Natural killer cell (primary cell): ENCODE measurements around the gene LRRC47. TPM values are rescaled to one million over a fixed set of nuclear protein-coding genes. Genes with fewer than 3 reads are reported as not detected.

Source experiments
- ATAC-seq, 3 donors: fragments of 150-1000 bp in 2 of 3; fragments of 200-7000 bp in 1 of 3; cut with Tn5 transposase; 1 replicate in 1 of 3; 2 replicates in 2 of 3; pipeline ENCODE4 v1.10.0; 2021; ENCODE audit warnings: mild to moderate bottlenecking in 2 of 3, moderate library complexity in 2 of 3
- DNase-seq, 2 donors: peaks; one replicate each; pipeline versions ENCODE4 v3.0.0 to v3.0.0-alpha.2; 2013 to 2021; ENCODE audit warnings: mixed read lengths in 1 of 2
- H3K27ac ChIP-seq: one replicate; pipeline ENCODE4 v1.5.1; 2013; ENCODE audit warnings: mild to moderate bottlenecking, low read length
- H3K27me3 ChIP-seq: one replicate; pipeline ENCODE4 v1.6.1; 2013; ENCODE audit warnings: low read length; ENCODE audit not compliant: control insufficient read depth, insufficient read depth
- H3K36me3 ChIP-seq: one replicate; pipeline ENCODE4 v1.6.1; 2013; ENCODE audit warnings: low read length; ENCODE audit not compliant: control insufficient read depth, insufficient read depth
- H3K4me1 ChIP-seq: one replicate; pipeline ENCODE4 v1.6.1; 2013; ENCODE audit warnings: low read length; ENCODE audit not compliant: control insufficient read depth, insufficient read depth
- H3K4me3 ChIP-seq: one replicate; pipeline ENCODE4 v1.5.1; 2013; ENCODE audit warnings: low read length
- H3K9me3 ChIP-seq: one replicate; pipeline ENCODE4 v1.6.1; 2013; ENCODE audit warnings: low read length; ENCODE audit not compliant: control insufficient read depth, insufficient read depth
- H3K27ac Mint-ChIP-seq, 2 donors: one replicate each; pipeline ENCODE4 v1.8.0; 2022; ENCODE audit warnings: mild to moderate bottlenecking in 2 of 2, mixed read lengths in 2 of 2, moderate library complexity in 1 of 2
- H3K27me3 Mint-ChIP-seq, 2 donors: one replicate each; pipeline ENCODE4 v1.8.0; 2022; ENCODE audit warnings: low read depth in 2 of 2, mixed read lengths in 2 of 2
- H3K36me3 Mint-ChIP-seq: one replicate; pipeline ENCODE4 v1.8.0; 2022; ENCODE audit warnings: mixed read lengths
- H3K4me1 Mint-ChIP-seq, 2 donors: one replicate each; pipeline ENCODE4 v1.8.0; 2022; ENCODE audit warnings: mixed read lengths in 2 of 2
- H3K4me3 Mint-ChIP-seq: one replicate; pipeline ENCODE4 v1.8.0; 2022; ENCODE audit warnings: mild to moderate bottlenecking, moderate library complexity, mixed read lengths
- H3K9me3 Mint-ChIP-seq, 2 donors: one replicate each; pipeline ENCODE4 v1.8.0; 2022; ENCODE audit warnings: mixed read lengths in 2 of 2
- WGBS: methylation state at CpG from one replicate; pipeline ENCODE4 v1.1.7; 2013; ENCODE audit warnings: missing lambda C conversion rate; ENCODE audit not compliant: insufficient coverage; 5-methylcytosine and 5-hydroxymethylcytosine counted together
- intact Hi-C: fragments of 100-400 bp; cut with micrococcal nuclease; formaldehyde crosslinking; loops from one replicate; pipeline ENCODE4 v1.14.2; 2022
- total RNA-seq, 4 donors: library from RNA; stranded (reverse); fragments of 120-200 nt in 1 of 4; gene quantifications; one replicate each; pipeline versions ENCODE4 v1.2.3 to v1.2.4, GENCODE V29; 2013 to 2022
- TF ChIP-seq, protein P1 (sequence below): fragments of 200-600 bp; IDR thresholded peaks from one replicate; pipeline ENCODE4 v1.8.0; 2022; ENCODE audit warnings: antibody characterized with exemption

The LRRC47 gene
- total RNA-seq, 3 donors from 2014 or later (not counting 1 experiment from before 2014, with no cell fraction given): 33.5 to 49.8 (median 45.2) TPM

DNA sequence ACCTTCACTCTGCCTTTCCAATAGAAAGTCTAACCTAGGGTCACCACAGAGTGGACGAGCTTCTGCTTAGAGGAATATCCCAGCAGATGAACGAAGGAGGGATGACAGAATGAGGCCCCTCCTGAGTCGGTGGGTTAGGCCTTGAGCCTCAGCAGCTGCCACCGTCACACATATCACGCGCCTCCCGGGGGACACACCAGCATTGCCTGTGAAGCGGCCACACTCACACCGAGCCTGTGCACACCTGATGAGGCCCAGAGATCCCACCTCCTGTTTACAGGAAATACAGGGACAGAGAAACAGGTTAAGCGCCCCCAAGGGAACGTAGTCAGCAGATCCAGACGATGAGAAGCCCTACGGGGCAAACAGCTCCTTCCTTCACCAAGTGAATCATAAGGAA, 25.1 kb upstream of the LRRC47 start:
- Histone ChIP-seq H3K9me3 (no peaks in the 10 kb centered on the region), H3K36me3 (peaks cover 42% of the 10 kb centered on the region), H3K4me3 (no peak overlapping the region), H3K27ac (no peak overlapping the region), H3K4me1 (no peaks in the 10 kb centered on the region), H3K27me3 (no peaks in the 10 kb centered on the region)
- ATAC-seq (no peak), DNase-seq (no peak)
- intact Hi-C loops: no loop called here
- no peaks in the 10 kb centered on the region for H3K36me3 Mint-ChIP-seq
- TF ChIP-seq, protein P1, sequence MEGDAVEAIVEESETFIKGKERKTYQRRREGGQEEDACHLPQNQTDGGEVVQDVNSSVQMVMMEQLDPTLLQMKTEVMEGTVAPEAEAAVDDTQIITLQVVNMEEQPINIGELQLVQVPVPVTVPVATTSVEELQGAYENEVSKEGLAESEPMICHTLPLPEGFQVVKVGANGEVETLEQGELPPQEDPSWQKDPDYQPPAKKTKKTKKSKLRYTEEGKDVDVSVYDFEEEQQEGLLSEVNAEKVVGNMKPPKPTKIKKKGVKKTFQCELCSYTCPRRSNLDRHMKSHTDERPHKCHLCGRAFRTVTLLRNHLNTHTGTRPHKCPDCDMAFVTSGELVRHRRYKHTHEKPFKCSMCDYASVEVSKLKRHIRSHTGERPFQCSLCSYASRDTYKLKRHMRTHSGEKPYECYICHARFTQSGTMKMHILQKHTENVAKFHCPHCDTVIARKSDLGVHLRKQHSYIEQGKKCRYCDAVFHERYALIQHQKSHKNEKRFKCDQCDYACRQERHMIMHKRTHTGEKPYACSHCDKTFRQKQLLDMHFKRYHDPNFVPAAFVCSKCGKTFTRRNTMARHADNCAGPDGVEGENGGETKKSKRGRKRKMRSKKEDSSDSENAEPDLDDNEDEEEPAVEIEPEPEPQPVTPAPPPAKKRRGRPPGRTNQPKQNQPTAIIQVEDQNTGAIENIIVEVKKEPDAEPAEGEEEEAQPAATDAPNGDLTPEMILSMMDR: no peak
- no peak overlapping the region for H3K27ac Mint-ChIP-seq
- no peaks in the 10 kb centered on the region for H3K4me1 Mint-ChIP-seq
- no peaks in the 10 kb centered on the region for H3K27me3 Mint-ChIP-seq
- H3K4me3 Mint-ChIP-seq: no peak overlapping the region
- 93% methylated on average over 13 of the region's 13 CpGs for WGBS
- no peaks in the 10 kb centered on the region for H3K9me3 Mint-ChIP-seq

DNA sequence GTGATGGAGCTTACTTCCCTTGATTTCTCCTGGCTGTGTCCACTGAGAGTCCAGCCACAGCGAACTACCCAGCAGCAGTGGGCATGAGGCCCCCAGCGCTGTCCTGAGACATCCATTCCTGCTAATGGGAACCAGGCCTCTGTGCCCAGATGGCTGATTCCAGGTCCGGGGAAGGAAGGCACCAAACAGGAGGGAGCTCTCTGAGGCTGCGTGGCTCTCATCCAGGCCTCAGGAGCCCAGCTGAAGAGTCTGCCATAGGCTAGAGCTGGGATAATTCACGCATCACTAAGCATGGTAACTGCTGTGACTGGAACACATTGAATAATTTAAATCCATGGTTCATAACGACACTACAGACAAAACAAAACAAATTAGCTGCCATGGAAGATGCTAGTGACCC, 24.7 kb upstream of the LRRC47 start:
- Mint-ChIP-seq H3K4me3 (no peak overlapping the region), H3K27me3 (no peaks in the 10 kb centered on the region), H3K4me1 (no peaks in the 10 kb centered on the region), H3K9me3 (no peaks in the 10 kb centered on the region), H3K36me3 (no peaks in the 10 kb centered on the region), H3K27ac (no peak overlapping the region)
- Histone ChIP-seq H3K27ac (no peak overlapping the region), H3K4me3 (no peak overlapping the region), H3K4me1 (no peaks in the 10 kb centered on the region), H3K9me3 (no peaks in the 10 kb centered on the region), H3K27me3 (no peaks in the 10 kb centered on the region), H3K36me3 (peaks cover 37% of the 10 kb centered on the region)
- TF ChIP-seq, protein P1: no peak
- DNase-seq (no peak), ATAC-seq (no peak)
- 91% methylated on average over 6 of the region's 6 CpGs for WGBS
- intact Hi-C loops: no loop called here

DNA sequence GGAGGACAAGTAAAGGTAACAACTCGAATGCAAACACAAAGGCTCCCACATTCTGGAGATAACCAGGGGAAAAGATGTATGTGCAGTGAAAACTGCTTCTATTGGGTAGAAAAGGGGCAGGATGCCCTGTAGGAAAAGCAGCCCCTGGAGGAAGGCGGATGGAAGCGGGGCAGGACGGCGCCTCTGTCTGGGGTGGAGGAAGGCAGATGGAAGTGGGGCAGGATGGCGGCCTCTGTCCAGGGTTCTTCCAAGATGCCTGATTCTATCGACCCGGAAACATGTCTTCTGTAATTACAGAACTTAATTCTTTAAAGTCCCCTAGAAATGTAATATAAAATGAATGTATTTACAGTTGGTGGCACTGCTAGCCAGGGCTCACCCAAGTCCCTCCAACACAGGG, 24.0 kb upstream of the LRRC47 start:
- Histone ChIP-seq H3K4me3 (no peak overlapping the region), H3K27me3 (no peaks in the 10 kb centered on the region), H3K27ac (no peak overlapping the region), H3K4me1 (no peaks in the 10 kb centered on the region), H3K9me3 (no peaks in the 10 kb centered on the region), H3K36me3 (peaks cover 36% of the 10 kb centered on the region)
- Mint-ChIP-seq H3K4me3 (no peak overlapping the region), H3K9me3 (no peaks in the 10 kb centered on the region), H3K27ac (no peak overlapping the region), H3K36me3 (no peaks in the 10 kb centered on the region), H3K27me3 (no peaks in the 10 kb centered on the region), H3K4me1 (no peaks in the 10 kb centered on the region)
- TF ChIP-seq, protein P1: no peak
- WGBS: 95% methylated on average over 6 of the region's 8 CpGs
- intact Hi-C loops: no loop called here
- no peak for DNase-seq
- ATAC-seq: no peak

DNA sequence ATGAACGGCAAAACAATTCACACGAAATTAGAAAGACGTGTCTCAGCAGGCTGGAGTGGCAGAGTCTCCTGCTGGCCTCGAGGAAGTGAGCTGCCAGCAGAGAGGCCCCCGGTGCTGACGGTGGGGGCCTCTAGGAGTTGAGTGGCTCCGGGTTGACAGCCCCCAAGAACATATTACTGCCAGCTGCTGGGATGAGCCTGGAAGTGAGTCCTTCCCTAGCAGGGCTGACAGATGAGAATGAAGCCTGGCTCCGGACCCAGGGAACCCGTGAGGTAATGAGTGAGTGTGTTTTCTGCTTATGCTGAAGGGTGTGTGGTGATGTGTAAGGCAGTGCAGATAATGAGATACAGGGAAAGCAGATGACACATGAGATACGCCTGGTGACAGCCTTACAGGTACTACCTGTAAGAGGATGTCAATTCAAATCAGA, 23.5 kb upstream of the LRRC47 start:
- Mint-ChIP-seq H3K4me1 (no peaks in the 10 kb centered on the region), H3K36me3 (no peaks in the 10 kb centered on the region), H3K27ac (peak overlapping the region in 1 of 2 donors; percentile 4), H3K9me3 (no peaks in the 10 kb centered on the region), H3K27me3 (no peaks in the 10 kb centered on the region), H3K4me3 (no peak overlapping the region)
- H3K4me3 ChIP-seq: no peak overlapping the region
- WGBS: 84% methylated on average over 10 of the region's 10 CpGs
- peaks cover 39% of the 10 kb centered on the region for H3K36me3 ChIP-seq
- no peak overlapping the region for H3K27ac ChIP-seq
- intact Hi-C loops: no loop called here
- H3K27me3 ChIP-seq: no peaks in the 10 kb centered on the region
- DNase-seq (no peak), ATAC-seq (no peak)
- TF ChIP-seq, protein P1: no peak
- no peaks in the 10 kb centered on the region for H3K4me1 ChIP-seq
- H3K9me3 ChIP-seq: no peaks in the 10 kb centered on the region
